Body of pancreas (tissue), 4 donors: Measurements from ENCODE around the gene FAM50A. TPM values are rescaled to one million over a fixed set of nuclear protein-coding genes. Genes with fewer than 3 reads are reported as not detected.

ENCODE experiments used
- ATAC-seq: fragments of 150-250 bp; one replicate; pipeline ENCODE4 v1.9.1; 2016
- DNase-seq, 4 donors: peaks; one replicate each; pipeline ENCODE4 v3.0.0-alpha.2; 2019
- H3K27ac ChIP-seq, 4 donors: fragments of 200-600 bp; sonication (generic); 1 replicate in 3 of 4; 2 replicates in 1 of 4; pipeline versions ENCODE4 v1.5.1 to v1.6.1; 2016 to 2019; ENCODE audit warnings: mild to moderate bottlenecking in 1 of 4, mixed read lengths in 1 of 4, moderate library complexity in 1 of 4
- H3K27me3 ChIP-seq, 2 donors: fragments of 200-600 bp; sonication (generic); one replicate each; pipeline ENCODE4 v1.6.0; 2016; ENCODE audit warnings: mild to moderate bottlenecking in 1 of 2
- H3K36me3 ChIP-seq, 2 donors: fragments of 200-600 bp; sonication (generic); replicated peaks in 1 of 2; 2 replicates each; pipeline ENCODE4 v1.5.1; 2016; ENCODE audit warnings: low read depth in 2 of 2; ENCODE audit not compliant: insufficient read depth in 1 of 2
- H3K4me1 ChIP-seq: fragments of 200-600 bp; sonication (generic); one replicate; pipeline ENCODE4 v1.6.0; 2016
- H3K4me3 ChIP-seq, 2 donors: fragments of 200-600 bp; sonication (generic); 1 replicate in 1 of 2; 2 replicates in 1 of 2; pipeline ENCODE4 v1.5.1; 2016 to 2019
- H3K9me3 ChIP-seq, 3 donors: fragments of 200-600 bp; sonication (generic); 1 replicate in 2 of 3; 2 replicates in 1 of 3; pipeline ENCODE4 v1.5.1; 2016
- CTCF ChIP-seq, 7 experiments: fragments of 450-650 bp in 4 of 7; fragments of 200-600 bp in 3 of 7; sonication (generic) in 3 of 7; IDR thresholded peaks; one replicate each; pipeline ENCODE4 v1.5.1; 2016 to 2019; ENCODE audit warnings: antibody characterized with exemption in 7 of 7
- POLR2A ChIP-seq, 3 donors: fragments of 450-650 bp; IDR thresholded peaks; one replicate each; pipeline ENCODE4 v1.6.1; 2016; ENCODE audit warnings: antibody characterized with exemption in 3 of 3, mild to moderate bottlenecking in 2 of 3
- WGBS, 2 donors: methylation state at CpG; one replicate each; pipeline ENCODE4 v1.1.5; 2017; 5-methylcytosine and 5-hydroxymethylcytosine counted together
- intact Hi-C: fragments of 100-400 bp; cut with DNase I; formaldehyde crosslinking; loops from one replicate; pipeline ENCODE4 v1.15.1; 2023
- total RNA-seq, 2 donors: library from RNA; depleted of rRNA; stranded (reverse); fragments of >200 nt; gene quantifications; one replicate each; pipeline ENCODE4 v1.1.0, GENCODE V29; 2016

FAM50A gene
- total RNA-seq, 2 donors from 2014 or later, result 14.5 to 48.8 TPM

DNA sequence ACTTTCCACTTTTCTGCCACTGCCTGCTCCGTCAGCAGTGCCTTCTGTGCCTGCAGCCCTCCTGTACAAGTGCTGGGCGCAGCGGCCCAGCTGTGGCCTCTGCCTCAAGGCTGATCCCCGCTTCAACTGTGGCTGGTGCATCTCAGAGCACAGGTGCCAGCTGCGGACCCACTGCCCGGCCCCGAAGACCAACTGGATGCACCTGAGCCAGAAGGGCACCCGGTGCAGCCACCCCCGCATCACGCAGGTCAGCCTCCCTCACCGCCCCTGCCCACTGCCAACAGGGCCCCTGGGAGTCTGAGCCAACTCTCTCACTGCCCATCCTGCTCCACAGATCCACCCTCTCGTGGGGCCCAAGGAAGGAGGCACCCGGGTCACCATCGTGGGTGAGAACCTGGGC lies 21.7 kb downstream of the FAM50A start:
- intact Hi-C loops, result no loop called here
- ATAC-seq, result no peak
- no peak overlapping the region for H3K4me3 ChIP-seq
- no peaks in the 10 kb centered on the region for H3K27me3 ChIP-seq
- 90% methylated on average over 8 of the region's 14 CpGs; no CpG with 5 or more reads in 1 of the 2 donors for WGBS, 2 donors
- no peaks in the 10 kb centered on the region for H3K9me3 ChIP-seq
- no peak for TF ChIP-seq CTCF (IDR thresholded peaks at IDR 0.05)
- no peak for TF ChIP-seq POLR2A (IDR thresholded peaks at IDR 0.05)
- H3K4me1 ChIP-seq, result no peaks in the 10 kb centered on the region
- no peak for DNase-seq
- H3K36me3 ChIP-seq, result peaks cover 0 to 2% of the 10 kb centered on the region in 2 donors
- H3K27ac ChIP-seq, result no peak overlapping the region

DNA sequence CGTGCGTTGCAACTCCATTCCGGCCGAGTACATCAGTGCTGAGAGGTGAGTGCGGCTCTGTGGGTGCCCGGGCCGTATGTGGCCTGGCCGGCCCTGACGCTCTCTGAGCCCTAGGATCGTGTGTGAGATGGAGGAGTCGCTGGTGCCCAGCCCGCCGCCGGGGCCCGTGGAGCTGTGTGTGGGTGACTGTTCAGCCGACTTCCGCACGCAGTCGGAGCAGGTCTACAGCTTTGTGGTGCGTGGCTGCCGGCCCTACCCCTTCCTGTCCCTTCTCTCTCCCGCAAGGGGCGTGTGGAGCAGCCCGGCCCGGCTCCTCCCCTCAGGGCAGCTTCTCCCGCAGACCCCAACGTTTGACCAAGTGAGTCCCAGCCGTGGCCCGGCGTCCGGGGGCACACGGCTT lies 22.1 kb downstream of the FAM50A start:
- H3K36me3 ChIP-seq, result peaks cover 0 to 2% of the 10 kb centered on the region in 2 donors
- ATAC-seq (no peak), DNase-seq (no peak)
- H3K4me1 ChIP-seq, result no peaks in the 10 kb centered on the region
- intact Hi-C loops, result no loop called here
- no peak overlapping the region for H3K27ac ChIP-seq
- H3K27me3 ChIP-seq, result no peaks in the 10 kb centered on the region
- H3K4me3 ChIP-seq, result no peak overlapping the region
- WGBS, 2 donors, result 97% methylated on average over 27 of the region's 32 CpGs; no CpG with 5 or more reads in 1 of the 2 donors
- TF ChIP-seq CTCF (IDR thresholded peaks at IDR 0.05) (no peak), POLR2A (IDR thresholded peaks at IDR 0.05) (no peak)
- no peaks in the 10 kb centered on the region for H3K9me3 ChIP-seq

DNA sequence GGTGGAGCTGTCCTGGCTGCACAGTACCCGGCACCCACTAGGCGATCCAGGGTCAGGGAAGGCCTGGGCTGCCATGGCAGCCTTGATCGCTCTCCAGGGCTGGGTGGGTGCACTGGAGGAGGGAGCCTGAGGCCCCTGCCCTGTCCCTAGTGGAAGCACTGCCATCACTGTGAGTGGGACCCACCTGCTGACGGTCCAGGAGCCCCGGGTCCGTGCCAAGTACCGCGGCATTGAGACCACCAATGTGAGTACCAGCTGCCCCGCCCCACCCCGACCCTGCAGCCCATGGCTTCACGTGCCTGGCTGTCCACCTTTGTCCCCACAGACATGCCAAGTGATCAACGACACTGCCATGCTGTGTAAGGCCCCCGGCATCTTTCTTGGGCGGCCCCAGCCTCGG lies 23.0 kb downstream of the FAM50A start:
- Histone ChIP-seq H3K27me3 (no peaks in the 10 kb centered on the region), H3K36me3 (peaks cover 0 to 2% of the 10 kb centered on the region in 2 donors), H3K4me1 (no peaks in the 10 kb centered on the region), H3K27ac (no peak overlapping the region), H3K4me3 (no peak overlapping the region), H3K9me3 (no peaks in the 10 kb centered on the region)
- WGBS, 2 donors, result 96% methylated on average over 7 of the region's 15 CpGs; no CpG with 5 or more reads in 1 of the 2 donors
- no peak for ATAC-seq
- no peak for DNase-seq
- TF ChIP-seq CTCF (IDR thresholded peaks at IDR 0.05) (no peak), POLR2A (IDR thresholded peaks at IDR 0.05) (no peak)
- intact Hi-C loops, result no loop called here

DNA sequence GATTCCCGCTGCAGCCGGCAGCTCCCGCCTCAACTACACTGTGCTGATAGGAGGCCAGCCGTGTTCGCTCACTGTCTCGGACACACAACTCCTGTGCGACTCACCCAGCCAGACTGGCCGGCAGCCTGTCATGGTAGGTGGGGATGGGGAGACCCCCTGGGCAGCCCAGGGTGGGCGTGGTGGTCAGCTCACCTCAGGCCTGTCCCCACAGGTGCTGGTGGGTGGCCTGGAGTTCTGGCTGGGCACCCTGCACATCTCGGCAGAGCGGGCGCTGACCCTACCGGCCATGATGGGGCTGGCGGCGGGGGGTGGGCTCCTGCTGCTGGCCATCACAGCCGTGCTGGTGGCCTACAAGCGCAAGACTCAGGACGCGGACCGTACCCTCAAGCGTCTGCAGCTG lies 23.6 kb downstream of the FAM50A start:
- H3K27ac ChIP-seq, result no peak overlapping the region
- intact Hi-C loops, result no loop called here
- no peaks in the 10 kb centered on the region for H3K27me3 ChIP-seq
- H3K4me3 ChIP-seq, result no peak overlapping the region
- H3K36me3 ChIP-seq, result peaks cover 0 to 2% of the 10 kb centered on the region in 2 donors
- DNase-seq (no peak), ATAC-seq (no peak)
- H3K4me1 ChIP-seq, result no peaks in the 10 kb centered on the region
- TF ChIP-seq POLR2A (IDR thresholded peaks at IDR 0.05), result no peak
- TF ChIP-seq CTCF (IDR thresholded peaks at IDR 0.05), result no peak
- WGBS, 2 donors, result 96 to 97% methylated on average over 6 to 9 of the region's 21 CpGs
- no peaks in the 10 kb centered on the region for H3K9me3 ChIP-seq

DNA sequence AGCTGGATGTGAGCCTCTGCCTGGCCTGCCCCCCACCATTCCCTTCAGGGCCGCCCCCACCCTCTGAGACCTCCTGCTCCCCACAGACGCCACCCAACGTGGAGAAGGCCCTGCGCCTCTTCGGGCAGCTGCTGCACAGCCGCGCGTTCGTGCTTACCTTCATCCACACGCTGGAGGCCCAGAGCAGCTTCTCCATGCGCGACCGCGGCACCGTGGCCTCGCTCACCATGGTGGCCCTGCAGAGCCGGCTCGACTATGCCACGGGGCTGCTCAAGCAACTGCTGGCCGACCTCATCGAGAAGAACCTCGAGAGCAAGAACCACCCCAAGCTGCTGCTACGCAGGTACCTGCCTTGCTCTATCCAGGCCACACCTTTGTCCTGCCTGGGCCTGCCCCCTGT lies 24.3 kb downstream of the FAM50A start:
- H3K27me3 ChIP-seq, result no peaks in the 10 kb centered on the region
- no peak for DNase-seq
- WGBS, 2 donors, result 95% methylated on average over 10 of the region's 23 CpGs; no CpG with 5 or more reads in 1 of the 2 donors

More for the DNA sequence above, 24.3 kb downstream of the FAM50A start:
- no peak for TF ChIP-seq POLR2A (IDR thresholded peaks at IDR 0.05)
- TF ChIP-seq CTCF (IDR thresholded peaks at IDR 0.05), result no peak
- H3K4me1 ChIP-seq, result no peaks in the 10 kb centered on the region
- H3K9me3 ChIP-seq, result no peaks in the 10 kb centered on the region
- ATAC-seq, result no peak
- H3K36me3 ChIP-seq, result peaks cover 0 to 2% of the 10 kb centered on the region in 2 donors
- no peak overlapping the region for H3K27ac ChIP-seq
- no peak overlapping the region for H3K4me3 ChIP-seq
- intact Hi-C loops, result no loop called here
